Transverse colon (tissue), 4 donors: ENCODE measurements around the gene MYO3A. TPM values are rescaled to one million over a fixed set of nuclear protein-coding genes. Genes with fewer than 3 reads are reported as not detected.
"Not testable (repeated sequence)": the region's sequence is repeated elsewhere in the genome, so short reads cannot be mapped to it uniquely, and the experiment has no call there.

Experiments
- DNase-seq: peaks from one replicate; pipeline ENCODE4 v3.0.0-alpha.2; 2019
- H3K27ac ChIP-seq, 4 donors: fragments of 200-600 bp; sonication (generic); 2 replicates each; pipeline ENCODE4 v1.5.1; 2016 to 2018; ENCODE audit warnings: inconsistent platforms in 4 of 4
- H3K27me3 ChIP-seq: fragments of 200-600 bp; sonication (generic); 2 replicates; pipeline ENCODE4 v1.5.1; 2017; ENCODE audit warnings: inconsistent platforms
- H3K36me3 ChIP-seq, 4 donors: fragments of 200-600 bp; sonication (generic); 2 replicates each; pipeline ENCODE4 v1.5.1; 2017 to 2019; ENCODE audit warnings: inconsistent platforms in 4 of 4
- H3K4me1 ChIP-seq, 4 donors: fragments of 200-600 bp; sonication (generic); 2 replicates each; pipeline ENCODE4 v1.5.1; 2017 to 2020; ENCODE audit warnings: inconsistent platforms in 4 of 4
- H3K4me3 ChIP-seq, 4 donors: fragments of 200-600 bp; sonication (generic); 1 replicate in 1 of 4; 2 replicates in 3 of 4; pipeline versions ENCODE4 v1.5.1 to v1.6.1; 2017 to 2019; ENCODE audit warnings: inconsistent platforms in 4 of 4
- H3K9me3 ChIP-seq, 2 donors: fragments of 200-600 bp; sonication (generic); 2 replicates each; pipeline ENCODE4 v1.5.1; 2017 to 2019; ENCODE audit warnings: inconsistent platforms in 2 of 2
- CTCF ChIP-seq, 5 experiments: fragments of 200-600 bp in 3 of 5; fragments of 450-650 bp in 2 of 5; sonication (generic) in 3 of 5; IDR thresholded peaks; 1 replicate in 2 of 5; 2 replicates in 3 of 5; pipeline ENCODE4 v1.5.1; 2016 to 2017; ENCODE audit warnings: antibody characterized with exemption in 5 of 5, inconsistent platforms in 3 of 5, mild to moderate bottlenecking in 2 of 5, moderate library complexity in 1 of 5
- EP300 ChIP-seq: sonication (generic); formaldehyde crosslinking; IDR thresholded peaks from one replicate; pipeline ENCODE4 v1.6.1; 2017; ENCODE audit warnings: antibody characterized with exemption, low read depth
- POLR2A ChIP-seq: fragments of 450-650 bp; IDR thresholded peaks from one replicate; pipeline ENCODE4 v1.6.1; 2016; ENCODE audit warnings: antibody characterized with exemption, mild to moderate bottlenecking, moderate library complexity
- POLR2AphosphoS5 ChIP-seq, 3 donors: sonication (generic); formaldehyde crosslinking; IDR thresholded peaks; one replicate each; pipeline ENCODE4 v1.6.1; 2016; ENCODE audit warnings: antibody characterized with exemption in 3 of 3
- WGBS, 2 donors: methylation state at CpG; one replicate each; pipeline ENCODE4 v1.1.5; 2018; ENCODE audit warnings: low coverage in 1 of 2; 5-methylcytosine and 5-hydroxymethylcytosine counted together
- in situ Hi-C, 4 donors: fragments of 200-750 bp; cut with MboI; loops; one replicate each; pipeline versions ENCODE4 v1.15.0 to v1.15.1; 2017; ENCODE audit warnings: low sequenced_read_pairs in 3 of 4, low pct_ligation_motif_present in 1 of 4, low pct_unique_long_range_greater_than_20kb in 1 of 4
- intact Hi-C: fragments of 100-400 bp; cut with DNase I; formaldehyde crosslinking; loops from one replicate; pipeline ENCODE4 v1.15.1; 2023; ENCODE audit warnings: low total_unique reads
- total RNA-seq, 4 donors: library from RNA; depleted of rRNA; stranded (reverse); fragments of >200 nt; gene quantifications; one replicate each; pipeline ENCODE4 v1.1.0, GENCODE V29; 2016

MYO3A gene
- total RNA-seq, 4 donors from 2014 or later, result 0.27 to 1.3 (median 1.2) TPM; not detected in 1

DNA sequence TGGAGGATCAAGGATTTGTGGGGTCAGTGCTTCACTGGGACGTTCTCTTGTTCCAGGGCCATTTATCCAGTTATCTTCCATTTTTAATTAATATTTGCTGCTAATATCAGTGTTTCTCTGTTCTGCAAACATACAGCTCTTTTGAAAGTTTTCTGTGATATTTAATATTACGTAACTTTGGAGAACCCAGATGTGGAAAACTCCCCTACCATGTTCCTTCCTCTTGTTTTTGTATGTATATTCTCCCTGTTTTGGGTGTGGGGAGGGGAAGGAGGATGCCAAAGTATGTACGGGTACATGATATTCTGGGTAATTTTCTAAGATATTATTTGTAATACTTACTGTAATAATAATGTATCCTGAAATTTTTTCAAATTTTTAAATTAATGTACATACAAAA lies 55.9 kb downstream of the MYO3A start:
- in situ Hi-C loops, result no loop called here

DNA sequence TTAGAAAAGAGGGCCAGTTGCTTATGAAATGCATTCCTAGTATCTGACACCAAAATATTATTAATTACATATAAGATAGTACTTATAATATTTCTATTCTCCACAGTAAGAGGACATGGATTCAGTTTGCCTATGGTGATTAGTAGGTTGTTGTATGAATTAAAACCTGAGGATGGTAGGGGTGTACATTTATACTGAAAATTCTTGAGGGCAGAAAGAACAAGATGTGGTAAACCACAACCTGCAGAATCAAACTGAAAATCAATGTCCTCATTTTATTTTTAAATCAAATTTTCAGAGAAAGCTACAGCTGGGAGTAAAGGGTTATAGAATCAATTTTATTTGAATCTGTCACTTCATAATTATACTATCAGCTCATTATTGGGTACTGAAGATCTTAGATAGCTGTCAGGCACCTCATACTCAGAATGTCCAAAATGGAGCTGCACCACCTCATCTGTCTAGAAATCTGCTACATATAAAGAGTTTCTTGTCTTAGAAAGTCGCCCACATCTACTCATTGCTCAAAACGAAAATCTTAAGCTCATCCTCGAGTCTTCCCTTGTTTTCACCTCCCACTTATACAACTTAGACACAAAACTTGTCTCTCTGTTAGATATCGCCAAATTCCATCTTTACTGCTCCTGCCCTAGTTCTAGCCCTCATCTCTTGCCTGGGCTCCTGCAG lies 65.4 kb downstream of the MYO3A start:
- no peak for DNase-seq
- TF ChIP-seq POLR2A (no peak), EP300 (no peak)
- no peaks in the 10 kb centered on the region for H3K36me3 ChIP-seq
- no peak overlapping the region for H3K4me3 ChIP-seq
- H3K9me3 ChIP-seq, result no peaks in the 10 kb centered on the region
- H3K27me3 ChIP-seq, result no peaks in the 10 kb centered on the region
- in situ Hi-C loops (no loop called here), intact Hi-C loops (no loop called here)
- 63 to 71% methylated on average over 2 to 4 of the region's 4 CpGs for WGBS, 2 donors
- no peak overlapping the region for H3K27ac ChIP-seq
- no peaks in the 10 kb centered on the region for H3K4me1 ChIP-seq

More for the DNA sequence above, 55.9 kb downstream of the MYO3A start:
- DNase-seq, result no peak
- Histone ChIP-seq H3K27ac (no peak overlapping the region), H3K36me3 (no peaks in the 10 kb centered on the region), H3K27me3 (no peaks in the 10 kb centered on the region), H3K4me3 (no peak overlapping the region), H3K9me3 (no peaks in the 10 kb centered on the region), H3K4me1 (no peaks in the 10 kb centered on the region)
- intact Hi-C loops, result no loop called here
- TF ChIP-seq CTCF (IDR thresholded peaks at IDR 0.05), result no peak
- no peak for TF ChIP-seq POLR2A
- no peak for TF ChIP-seq POLR2AphosphoS5 (IDR thresholded peaks at IDR 0.05)
- TF ChIP-seq EP300, result no peak
- WGBS, 2 donors, result 73 to 84% methylated on average over 3 of the region's 3 CpGs

DNA sequence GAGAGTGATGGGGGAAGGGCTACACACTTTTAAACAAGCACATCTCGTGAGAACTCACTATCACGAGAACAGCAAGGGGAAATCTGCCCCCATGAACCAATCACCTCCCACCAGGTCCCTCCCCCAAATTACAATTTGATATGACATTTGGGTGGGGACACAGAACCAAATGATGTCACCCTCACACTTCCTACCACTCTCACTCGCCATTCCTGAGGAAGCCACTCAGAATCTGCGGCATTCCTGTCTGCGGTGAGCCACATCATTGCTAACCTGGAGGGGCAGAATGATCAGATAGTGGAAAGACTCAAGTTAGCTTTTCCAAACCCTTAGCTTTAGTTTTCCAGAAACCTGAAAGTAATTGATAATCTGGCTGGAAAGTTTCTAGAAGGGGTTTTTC lies 66.9 kb downstream of the MYO3A start:
- in situ Hi-C loops, result no loop called here

DNA sequence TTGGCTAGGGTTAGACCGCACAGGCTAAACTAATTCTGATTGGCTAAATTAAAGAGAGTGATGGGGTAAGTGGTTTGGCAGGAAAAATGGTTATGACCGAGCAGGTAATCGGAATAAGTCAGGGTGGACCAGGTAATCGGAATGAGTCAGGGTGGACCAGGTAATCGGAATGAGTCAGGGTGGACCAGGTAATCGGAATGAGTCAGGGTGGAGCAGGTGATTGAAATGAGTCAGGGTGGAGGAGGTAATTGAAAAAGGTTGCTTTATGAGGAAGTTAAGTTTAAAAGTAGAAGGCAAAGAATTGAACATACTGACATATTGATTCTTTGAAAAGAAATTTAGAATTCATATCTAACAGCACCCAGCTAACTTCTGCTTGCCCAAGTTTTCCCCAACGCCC lies 68.4 kb downstream of the MYO3A start:
- DNase-seq, H3K36me3 ChIP-seq, H3K4me3 ChIP-seq, intact Hi-C loops, H3K27me3 ChIP-seq, in situ Hi-C loops, H3K27ac ChIP-seq, H3K4me1 ChIP-seq, H3K9me3 ChIP-seq: not testable (repeated sequence)
- 80 to 84% methylated on average over 5 to 7 of the region's 7 CpGs for WGBS, 2 donors

More for the DNA sequence above, 66.9 kb downstream of the MYO3A start:
- H3K27ac ChIP-seq, result no peak overlapping the region
- H3K4me3 ChIP-seq, result no peak overlapping the region
- 88 to 90% methylated on average over 2 to 5 of the region's 5 CpGs for WGBS, 2 donors
- no peaks in the 10 kb centered on the region for H3K9me3 ChIP-seq
- DNase-seq, result no peak
- no peaks in the 10 kb centered on the region for H3K4me1 ChIP-seq
- no peak for TF ChIP-seq CTCF (IDR thresholded peaks at IDR 0.05)
- TF ChIP-seq POLR2A, result no peak
- TF ChIP-seq EP300, result no peak
- TF ChIP-seq POLR2AphosphoS5 (IDR thresholded peaks at IDR 0.05), result no peak
- no peaks in the 10 kb centered on the region for H3K27me3 ChIP-seq
- intact Hi-C loops, result no loop called here
- H3K36me3 ChIP-seq, result no peaks in the 10 kb centered on the region

DNA sequence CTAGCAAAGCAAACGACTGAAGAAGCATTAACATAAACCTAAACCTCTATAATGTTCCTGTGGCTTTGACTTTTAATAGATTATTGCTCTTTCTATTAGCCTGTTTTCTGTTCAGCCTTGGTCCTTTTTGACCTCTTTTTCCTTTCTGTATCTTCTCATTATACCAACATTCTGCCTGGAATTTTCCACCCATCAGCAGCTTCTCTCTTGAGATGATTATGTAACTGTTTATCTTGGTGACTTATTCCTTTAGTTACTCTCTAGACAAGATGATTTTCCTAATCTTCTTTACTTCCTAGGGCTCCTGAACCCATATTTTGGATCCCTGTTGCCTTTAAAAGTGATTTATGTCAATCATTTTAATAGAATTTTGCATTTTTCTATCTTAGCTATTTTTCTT lies 81.1 kb downstream of the MYO3A start:
- intact Hi-C loops, result no loop called here
- Histone ChIP-seq H3K27me3 (no peaks in the 10 kb centered on the region), H3K9me3 (no peaks in the 10 kb centered on the region), H3K4me3 (no peak overlapping the region), H3K36me3 (no peaks in the 10 kb centered on the region), H3K4me1 (no peaks in the 10 kb centered on the region), H3K27ac (no peak overlapping the region)
- in situ Hi-C loops, result no loop called here
- TF ChIP-seq CTCF (IDR thresholded peaks at IDR 0.05) (no peak), EP300 (no peak), POLR2AphosphoS5 (IDR thresholded peaks at IDR 0.05) (no peak), POLR2A (no peak)
- 38 to 50% methylated on average over 1 of the region's 1 CpG for WGBS, 2 donors
- no peak for DNase-seq
